Stimulated activated CD8-positive, alpha-beta memory T cell treated with anti-CD3 and anti-CD28 coated beads, Interleukin-7, amount 100 ng/mL, for 1 hour (primary cell): ENCODE results near the gene CENPS.
A peak's percentile ranks its signal among the peaks of the same experiment; 100 is the strongest.
"Not testable (repeated sequence)": the region's sequence is repeated elsewhere in the genome, so short reads cannot be mapped to it uniquely, and the experiment has no call there.

ENCODE experiments used
- DNase-seq, 2 donors: peaks; one replicate each; pipeline ENCODE4 v3.0.0-alpha.2; 2020; ENCODE audit warnings: low read depth in 2 of 2

CENPS gene

GRCh38 chr1:10450836-10451235 is 20.6 kb downstream of the CENPS start:
- DNase-seq: no peak

GRCh38 chr1:10451287-10451686 is 21.1 kb downstream of the CENPS start:
- no peak for DNase-seq

GRCh38 chr1:10456048-10456447 is 25.8 kb downstream of the CENPS start:
- DNase-seq: no peak

DNA sequence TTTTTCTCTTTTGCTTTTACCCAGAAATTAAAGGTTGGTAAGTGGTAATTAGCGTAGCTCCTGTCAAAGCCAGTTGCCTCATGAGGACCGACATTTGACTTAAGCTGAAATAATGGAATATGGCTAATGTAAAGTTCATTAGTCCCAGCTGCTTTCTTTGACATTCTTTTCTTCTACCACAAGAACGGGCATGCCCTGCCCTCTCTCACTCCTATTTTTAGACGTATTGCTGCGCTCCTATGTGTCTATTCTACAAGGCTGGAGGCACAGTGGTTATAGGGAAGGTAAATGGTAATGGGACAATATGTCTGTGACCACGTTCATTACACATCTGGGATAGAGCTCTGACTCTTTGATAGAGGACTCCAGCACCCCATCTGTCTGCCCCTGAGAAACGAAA is 26.4 kb downstream of the CENPS start:
- no peak for DNase-seq

DNA sequence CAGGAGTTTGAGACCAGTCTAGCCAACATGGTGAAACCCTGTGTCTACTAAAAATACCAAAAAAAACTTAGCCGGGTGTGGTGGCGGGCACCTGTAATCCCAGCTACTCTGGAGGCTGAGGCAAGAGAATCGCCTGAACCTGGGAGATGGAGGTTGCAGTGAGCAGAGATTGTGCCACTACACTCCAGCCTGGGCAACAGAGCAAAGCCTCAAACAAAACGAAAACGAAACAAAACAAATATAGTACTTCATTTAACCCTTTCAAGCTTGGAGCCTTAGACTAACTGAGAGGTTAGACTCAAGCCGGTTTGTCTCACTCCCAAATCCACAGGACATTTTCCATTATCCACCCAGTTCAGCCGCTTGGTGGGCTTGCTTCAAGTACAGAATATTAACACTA is 27.2 kb downstream of the CENPS start:
- not testable (repeated sequence) for DNase-seq

DNA sequence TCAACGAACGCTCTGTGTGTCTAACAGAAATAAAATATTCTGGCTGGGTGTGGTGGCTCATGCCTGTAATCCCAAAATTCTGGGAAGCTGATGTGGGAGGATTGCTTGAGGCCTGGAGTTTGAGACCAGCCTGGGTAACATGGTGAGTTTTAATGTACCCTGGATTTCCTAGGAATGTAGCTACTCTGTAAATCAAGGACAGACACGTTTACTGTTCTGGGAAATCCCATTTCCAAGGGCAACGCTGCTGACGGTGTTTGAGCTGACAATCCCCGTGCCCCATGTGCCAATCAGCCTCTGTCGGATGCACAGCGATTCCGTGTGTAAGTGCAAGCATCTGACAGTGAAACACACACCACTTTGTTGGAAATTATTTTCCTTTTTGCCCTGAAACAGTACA is 27.6 kb downstream of the CENPS start:
- DNase-seq: no peak

DNA sequence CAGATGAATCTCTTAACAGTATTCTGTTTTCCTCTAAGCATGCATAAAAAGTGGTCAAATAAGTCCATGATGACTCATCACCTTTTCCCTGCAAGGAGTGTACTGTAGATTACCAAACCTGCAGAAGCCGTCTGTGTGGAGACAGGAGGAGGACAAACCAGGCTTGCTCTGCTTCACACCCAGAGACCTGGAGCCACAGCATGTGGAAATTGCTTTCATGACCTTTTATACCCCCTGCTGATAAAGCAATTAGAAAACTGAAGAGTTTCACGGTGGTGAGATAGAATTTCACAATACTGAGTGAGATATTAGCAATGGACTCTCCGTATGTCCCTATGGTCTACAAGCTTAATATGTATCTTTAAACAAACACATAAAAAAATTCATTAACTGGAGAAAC is 29.0 kb downstream of the CENPS start:
- no peak for DNase-seq

DNA sequence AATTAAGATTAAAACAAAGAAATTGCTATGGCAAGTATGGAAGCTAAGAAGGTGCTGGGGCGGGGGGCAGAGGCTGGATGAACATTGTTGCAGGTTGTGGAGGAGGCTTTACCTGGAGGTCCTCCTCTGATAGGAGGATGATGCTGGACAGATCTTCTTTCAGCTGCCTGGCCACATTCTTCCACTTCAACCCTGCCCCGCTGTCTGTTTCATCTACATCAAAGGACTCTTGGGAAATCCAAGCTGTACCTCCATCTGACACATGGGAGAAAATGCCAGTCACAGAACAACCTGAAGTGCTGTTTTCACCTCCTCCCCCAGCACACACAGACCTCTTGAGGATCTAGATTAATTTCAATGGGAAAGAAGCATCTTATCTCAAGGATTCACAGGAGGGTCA is 36.8 kb downstream of the CENPS start:
- no peak for DNase-seq

DNA sequence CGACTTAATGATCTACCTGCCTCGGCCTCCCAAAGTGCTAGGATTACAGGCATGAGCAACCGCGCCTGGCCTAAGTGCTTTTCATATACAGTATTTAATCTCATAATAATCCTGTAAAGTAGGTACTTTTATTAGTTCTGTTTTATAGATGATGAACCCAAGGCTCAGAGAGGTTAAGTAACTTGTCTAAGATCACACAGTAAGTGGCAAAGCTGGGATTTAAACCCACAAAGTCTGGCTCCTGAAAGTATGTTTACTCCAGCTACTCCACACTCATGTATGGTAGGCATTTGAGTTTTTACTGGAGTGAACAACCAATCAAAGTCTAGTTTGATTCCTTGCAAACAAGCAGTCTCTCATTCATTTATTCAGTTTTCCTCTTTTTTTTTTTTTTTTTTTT is 39.8 kb downstream of the CENPS start:
- DNase-seq: no peak

- DNase-seq: no peak
Observed at GRCh38 chr1:10471411-10472219, 41.4 kb downstream of the CENPS start.

DNA sequence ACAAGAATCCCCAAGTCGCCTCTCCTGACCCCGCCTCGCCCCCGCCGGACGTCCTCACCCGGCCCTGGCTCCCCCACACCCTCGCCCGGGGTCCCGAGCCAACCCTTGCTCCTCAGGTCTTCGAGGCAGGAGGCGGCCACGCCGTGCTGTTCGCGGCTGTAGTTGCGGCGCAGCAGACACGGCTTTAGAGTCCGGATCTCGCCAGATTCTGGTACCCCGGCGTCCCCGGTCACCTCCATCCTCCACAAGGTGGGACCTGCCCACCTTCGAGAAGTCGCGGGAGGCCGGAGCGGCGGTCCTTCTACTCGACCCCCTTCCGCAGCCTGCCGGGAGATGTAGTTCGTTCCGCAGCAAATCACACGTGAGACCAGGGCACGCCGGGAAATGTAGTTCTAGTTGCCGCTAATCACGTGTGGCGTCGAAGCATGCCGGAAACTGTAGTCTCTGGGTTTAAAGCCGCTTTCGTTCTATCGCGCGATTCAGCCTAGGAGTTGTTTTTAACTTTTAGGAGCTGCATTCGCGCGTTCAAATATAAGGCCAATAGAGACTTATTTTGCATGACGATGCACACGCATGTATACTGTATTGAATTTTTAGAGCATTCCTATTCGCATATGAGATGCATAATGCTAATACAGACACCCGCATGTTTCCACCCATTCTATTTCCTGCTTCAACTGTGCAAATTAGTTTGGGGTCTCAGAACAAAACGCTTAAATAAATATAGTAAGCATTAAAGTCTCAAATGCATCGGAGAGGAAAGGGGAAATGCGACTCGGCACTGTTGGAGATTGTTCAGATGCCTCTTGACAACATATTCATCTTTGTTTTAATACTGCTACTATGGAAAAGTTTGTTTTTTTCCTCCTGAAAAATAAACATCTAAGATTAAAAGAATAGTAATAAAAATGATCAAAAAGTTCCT is 42.2 kb downstream of the CENPS start, which contains the start of gene DFFA:
DFFA (minus strand) TSS at position 310 of the 925 bp plus-strand sequence; CDS start at position 239, 71 bp downstream.
- peak; percentile 76 to 84 for DNase-seq

- no peak for DNase-seq
Observed at GRCh38 chr1:10473145-10473765, 43.0 kb downstream of the CENPS start.

GRCh38 chr1:10474309-10474612 is 44.0 kb downstream of the CENPS start:
- DNase-seq: not testable (repeated sequence)

- DNase-seq: peak; percentile 52 to 65
Observed at GRCh38 chr1:10474613-10475507, 44.6 kb downstream of the CENPS start, which contains the start of gene PEX14. Gene PEX14, plus strand, starts transcription at chr1:10474950. Its CDS starts 17 bp downstream, at chr1:10474967.

GRCh38 chr1:10475510-10475909 is 45.3 kb downstream of the CENPS start:
- DNase-seq: no peak

GRCh38 chr1:10479296-10479695 is 49.1 kb downstream of the CENPS start:
- no peak for DNase-seq

- DNase-seq: no peak
Observed at GRCh38 chr1:10480614-10481013, 50.4 kb downstream of the CENPS start.

- DNase-seq: no peak
Observed at GRCh38 chr1:10484521-10484920, 54.3 kb downstream of the CENPS start.

DNA sequence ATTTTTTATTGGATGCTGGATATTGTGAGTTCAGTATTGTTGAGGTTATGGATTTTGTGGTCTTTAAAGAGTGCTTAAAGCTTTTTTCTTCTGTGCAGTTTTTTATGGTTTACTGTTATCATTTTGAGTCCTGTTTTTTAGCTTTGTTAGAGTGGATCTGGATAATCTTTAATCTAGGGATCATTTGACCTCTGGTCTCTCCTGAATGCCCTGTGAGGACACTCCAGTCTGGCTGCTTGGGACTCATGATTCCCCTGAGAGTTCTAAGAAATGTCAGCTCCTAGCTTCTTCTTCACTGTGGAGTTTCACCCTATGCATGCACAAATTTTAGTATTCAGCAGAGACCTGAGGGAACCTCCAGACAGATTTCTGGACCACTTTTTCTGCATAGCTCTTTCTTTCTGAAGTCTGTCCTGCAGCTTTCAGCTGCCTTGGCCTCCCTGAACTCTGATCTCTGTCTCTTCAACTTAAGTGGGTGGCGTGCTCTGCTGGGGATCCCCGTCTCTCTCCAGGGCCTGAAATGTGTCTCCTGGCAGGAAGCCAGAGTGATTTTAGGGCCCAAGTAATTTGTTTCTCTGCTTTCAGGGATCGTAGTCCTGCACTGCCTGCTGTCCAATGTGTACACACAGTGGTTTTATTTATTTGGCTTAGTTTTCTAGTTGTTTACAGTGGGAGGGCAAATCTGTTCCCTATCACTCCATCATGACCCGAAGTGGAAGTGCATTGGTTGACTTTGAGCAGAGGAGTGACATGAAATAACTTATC is 59.2 kb downstream of the CENPS start:
- DNase-seq: no peak

DNA sequence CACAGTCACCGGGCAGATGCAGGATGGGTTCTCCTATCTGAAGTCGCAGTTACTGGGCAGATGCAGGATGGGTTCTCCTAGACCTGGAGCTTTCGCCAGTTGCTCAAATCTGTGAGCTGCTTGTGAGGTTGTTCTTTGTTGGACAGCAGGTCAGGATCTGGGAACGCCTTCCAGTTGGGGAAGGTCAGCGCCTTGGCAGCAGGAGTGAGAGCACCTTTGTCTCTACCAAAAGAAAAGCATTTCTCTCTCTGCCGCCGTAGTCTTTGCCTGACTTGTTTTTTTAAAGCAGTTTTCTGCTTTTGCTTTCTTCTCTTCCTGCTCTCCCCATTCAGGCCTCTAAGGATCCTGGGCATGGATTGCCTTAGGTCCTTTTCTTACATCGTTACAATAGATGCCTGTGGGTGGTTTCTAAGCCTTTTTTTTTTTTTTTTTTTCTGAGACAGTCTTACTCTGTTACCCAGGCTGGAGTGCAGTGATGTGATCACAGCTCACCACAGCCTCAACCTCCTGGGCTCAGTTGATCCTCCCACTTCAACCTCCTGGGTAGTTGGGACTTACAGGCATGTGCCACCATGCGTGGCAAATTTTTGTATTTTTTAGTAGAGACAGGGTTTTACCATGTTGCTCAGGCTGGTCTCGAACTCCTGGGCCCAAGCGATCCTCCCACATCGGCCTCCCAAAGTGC is 60.2 kb downstream of the CENPS start:
- DNase-seq: no peak
